Testis (tissue), 3 donors: ENCODE data around the gene OGG1. TPM values are rescaled to one million over a fixed set of nuclear protein-coding genes. Genes with fewer than 3 reads are reported as not detected.

Source experiments
- DNase-seq: peaks from one replicate; pipeline ENCODE4 v3.0.0-alpha.2; 2019
- H3K27ac ChIP-seq, 2 donors: fragments of 200-600 bp; sonication (generic); one replicate each; pipeline ENCODE4 v1.5.1; 2019
- H3K27me3 ChIP-seq: fragments of 200-600 bp; sonication (generic); one replicate; pipeline ENCODE4 v1.5.1; 2019
- H3K36me3 ChIP-seq: fragments of 200-600 bp; sonication (generic); one replicate; pipeline ENCODE4 v1.5.1; 2017; ENCODE audit warnings: low read depth; ENCODE audit errors: missing control alignments
- H3K4me1 ChIP-seq: fragments of 200-600 bp; sonication (generic); one replicate; pipeline ENCODE4 v1.5.1; 2019
- H3K4me3 ChIP-seq, 2 donors: fragments of 200-600 bp; sonication (generic); one replicate each; pipeline ENCODE4 v1.5.1; 2017 to 2019
- H3K9me3 ChIP-seq: fragments of 200-600 bp; sonication (generic); one replicate; pipeline ENCODE4 v1.5.1; 2017
- CTCF ChIP-seq, 3 experiments: fragments of 450-650 bp in 2 of 3; fragments of 200-600 bp in 1 of 3; sonication (generic) in 1 of 3; IDR thresholded peaks; one replicate each; pipeline ENCODE4 v1.5.1; 2016 to 2019; ENCODE audit warnings: antibody characterized with exemption in 3 of 3, mild to moderate bottlenecking in 2 of 3, moderate library complexity in 1 of 3
- POLR2A ChIP-seq: fragments of 450-650 bp; IDR thresholded peaks from one replicate; pipeline ENCODE4 v1.6.1; 2017; ENCODE audit warnings: antibody characterized with exemption, mild to moderate bottlenecking, moderate library complexity
- WGBS, 2 donors: methylation state at CpG; one replicate each; pipeline ENCODE4 v1.1.5; 2018; 5-methylcytosine and 5-hydroxymethylcytosine counted together
- intact Hi-C: fragments of 100-400 bp; cut with DNase I; formaldehyde crosslinking; loops from one replicate; pipeline ENCODE4 v1.15.1; 2023; ENCODE audit warnings: low total_unique reads
- polyA plus RNA-seq: library from polyadenylated mRNA; stranded (reverse); fragments of 350-450 nt; fragmentation: Illumina TruSeq; extraction: RNeasy Lipid Tissue Mini Kit (QIAGEN cat#74804); gene quantifications from one replicate; pipeline ENCODE4 v1.2.3, GENCODE V29; 2014; ENCODE audit warnings: low read depth, low replicate concordance; ENCODE audit not compliant: insufficient read depth
- total RNA-seq, 2 donors: library from RNA; depleted of rRNA; stranded (reverse); fragments of >200 nt; gene quantifications; one replicate each; pipeline ENCODE4 v1.2.3, GENCODE V29; 2016

OGG1 gene
- total and polyA plus RNA-seq, 3 donors from 2014 or later: 18.8 to 36.4 (median 30.3) TPM

GRCh38 chr3:9792405-9793160, 42.8 kb downstream of the OGG1 start, which contains the start of the genes ARPC4 and TADA3:
TSS of gene ARPC4 (plus strand) at chr3:9793082. CDS start at chr3:9793122, 40 bp downstream.
TSS of gene TADA3 (minus strand) at chr3:9792473. CDS start at chr3:9791466, 1,007 bp downstream.
- H3K4me3 ChIP-seq: peak within 1 kb of the TSS; percentile 82 to 96
- peak within 1 kb of the TSS; percentile 94 for H3K27ac ChIP-seq
- H3K27me3 ChIP-seq: no peaks in the 10 kb centered on the region
- intact Hi-C loops: no loop called here
- 0% methylated on average over 30 to 65 of the region's 65 CpGs for WGBS, 2 donors
- no peaks in the 10 kb centered on the region for H3K9me3 ChIP-seq
- H3K36me3 ChIP-seq: no peaks in the 10 kb centered on the region
- DNase-seq: peak; percentile 95
- no peak for TF ChIP-seq POLR2A
- peak in 2 of 3 experiments; percentile 17 to 22 for TF ChIP-seq CTCF (IDR thresholded peaks at IDR 0.05)
- peaks cover 8% of the 10 kb centered on the region for H3K4me1 ChIP-seq

- DNase-seq: no peak
- no peak for TF ChIP-seq POLR2A
- TF ChIP-seq CTCF (IDR thresholded peaks at IDR 0.05): no peak
- H3K4me1 ChIP-seq: peaks cover 8% of the 10 kb centered on the region
- no peaks in the 10 kb centered on the region for H3K27me3 ChIP-seq
- 0 to 1% methylated on average over 20 to 23 of the region's 23 CpGs for WGBS, 2 donors
- H3K4me3 ChIP-seq: peak overlapping the region; percentile 82 to 96
- peak overlapping the region; percentile 94 for H3K27ac ChIP-seq
- H3K9me3 ChIP-seq: no peaks in the 10 kb centered on the region
- H3K36me3 ChIP-seq: no peaks in the 10 kb centered on the region
- intact Hi-C loops: no loop called here
Observed at GRCh38 chr3:9793161-9793781, 43.5 kb downstream of the OGG1 start.

GRCh38 chr3:9794400-9794799, 44.6 kb downstream of the OGG1 start:
- Histone ChIP-seq H3K27me3 (no peaks in the 10 kb centered on the region), H3K9me3 (no peaks in the 10 kb centered on the region), H3K4me3 (no peak overlapping the region), H3K4me1 (peaks cover 8% of the 10 kb centered on the region), H3K27ac (no peak overlapping the region), H3K36me3 (no peaks in the 10 kb centered on the region)
- WGBS, 2 donors: 87 to 88% methylated on average over 11 of the region's 11 CpGs
- intact Hi-C loops: no loop called here
- no peak for DNase-seq
- TF ChIP-seq CTCF (IDR thresholded peaks at IDR 0.05) (no peak), POLR2A (no peak)

GRCh38 chr3:9795207-9795606, 45.5 kb downstream of the OGG1 start:
- WGBS, 2 donors: 80 to 91% methylated on average over 5 of the region's 5 CpGs
- Histone ChIP-seq H3K9me3 (no peaks in the 10 kb centered on the region), H3K36me3 (no peaks in the 10 kb centered on the region), H3K4me3 (no peak overlapping the region), H3K4me1 (peaks cover 8% of the 10 kb centered on the region), H3K27me3 (no peaks in the 10 kb centered on the region), H3K27ac (no peak overlapping the region)
- intact Hi-C loops: no loop called here
- TF ChIP-seq POLR2A (no peak), CTCF (IDR thresholded peaks at IDR 0.05) (no peak)
- DNase-seq: no peak
